GM23338 (cell line): Measurements from ENCODE around the gene LHX3.

Source experiments
- EZH2 ChIP-seq: fragments of 200-600 bp; sonication (generic); IDR thresholded peaks from one replicate; pipeline ENCODE4 v1.8.0; 2017; ENCODE audit warnings: antibody characterized with exemption, mild to moderate bottlenecking, low read depth; ENCODE audit not compliant: unreplicated experiment
- POLR2AphosphoS5 ChIP-seq: IDR thresholded peaks from 2 replicates; pipeline ENCODE4 v1.6.1; 2016; ENCODE audit warnings: antibody characterized with exemption, low read depth
- TF ChIP-seq, protein P1 (sequence below), 2 experiments: fragments of 200-600 bp in 1 of 2; sonication (generic) in 1 of 2; conservative IDR thresholded peaks; 2 replicates each; pipeline versions ENCODE4 v1.5.1 to v1.6.1; 2016 to 2017; ENCODE audit warnings: antibody characterized with exemption in 2 of 2, low read depth in 2 of 2, mild to moderate bottlenecking in 2 of 2, moderate library complexity in 1 of 2

GRCh38 chr9:136230365-136230764 is 25.4 kb upstream of the LHX3 start:
- TF ChIP-seq EZH2 (no peak), POLR2AphosphoS5 (no peak)
- TF ChIP-seq, protein P1, sequence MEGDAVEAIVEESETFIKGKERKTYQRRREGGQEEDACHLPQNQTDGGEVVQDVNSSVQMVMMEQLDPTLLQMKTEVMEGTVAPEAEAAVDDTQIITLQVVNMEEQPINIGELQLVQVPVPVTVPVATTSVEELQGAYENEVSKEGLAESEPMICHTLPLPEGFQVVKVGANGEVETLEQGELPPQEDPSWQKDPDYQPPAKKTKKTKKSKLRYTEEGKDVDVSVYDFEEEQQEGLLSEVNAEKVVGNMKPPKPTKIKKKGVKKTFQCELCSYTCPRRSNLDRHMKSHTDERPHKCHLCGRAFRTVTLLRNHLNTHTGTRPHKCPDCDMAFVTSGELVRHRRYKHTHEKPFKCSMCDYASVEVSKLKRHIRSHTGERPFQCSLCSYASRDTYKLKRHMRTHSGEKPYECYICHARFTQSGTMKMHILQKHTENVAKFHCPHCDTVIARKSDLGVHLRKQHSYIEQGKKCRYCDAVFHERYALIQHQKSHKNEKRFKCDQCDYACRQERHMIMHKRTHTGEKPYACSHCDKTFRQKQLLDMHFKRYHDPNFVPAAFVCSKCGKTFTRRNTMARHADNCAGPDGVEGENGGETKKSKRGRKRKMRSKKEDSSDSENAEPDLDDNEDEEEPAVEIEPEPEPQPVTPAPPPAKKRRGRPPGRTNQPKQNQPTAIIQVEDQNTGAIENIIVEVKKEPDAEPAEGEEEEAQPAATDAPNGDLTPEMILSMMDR (conservative IDR thresholded peaks at IDR 0.05; ENCODE audit: low read depth in 2 of 2) = no peak
